NCI-H1105 treated with DMSO at 0.1 percent for 48 hours (cell line): ENCODE results near the gene ATL3.
"Not testable (repeated sequence)": the region's sequence is repeated elsewhere in the genome, so short reads cannot be mapped to it uniquely, and the experiment has no call there.

Source experiments
- DNase-seq: peaks from one replicate; lab custom pipeline; 2025; lab: John Stamatoyannopoulos, UW

Gene ATL3

DNA sequence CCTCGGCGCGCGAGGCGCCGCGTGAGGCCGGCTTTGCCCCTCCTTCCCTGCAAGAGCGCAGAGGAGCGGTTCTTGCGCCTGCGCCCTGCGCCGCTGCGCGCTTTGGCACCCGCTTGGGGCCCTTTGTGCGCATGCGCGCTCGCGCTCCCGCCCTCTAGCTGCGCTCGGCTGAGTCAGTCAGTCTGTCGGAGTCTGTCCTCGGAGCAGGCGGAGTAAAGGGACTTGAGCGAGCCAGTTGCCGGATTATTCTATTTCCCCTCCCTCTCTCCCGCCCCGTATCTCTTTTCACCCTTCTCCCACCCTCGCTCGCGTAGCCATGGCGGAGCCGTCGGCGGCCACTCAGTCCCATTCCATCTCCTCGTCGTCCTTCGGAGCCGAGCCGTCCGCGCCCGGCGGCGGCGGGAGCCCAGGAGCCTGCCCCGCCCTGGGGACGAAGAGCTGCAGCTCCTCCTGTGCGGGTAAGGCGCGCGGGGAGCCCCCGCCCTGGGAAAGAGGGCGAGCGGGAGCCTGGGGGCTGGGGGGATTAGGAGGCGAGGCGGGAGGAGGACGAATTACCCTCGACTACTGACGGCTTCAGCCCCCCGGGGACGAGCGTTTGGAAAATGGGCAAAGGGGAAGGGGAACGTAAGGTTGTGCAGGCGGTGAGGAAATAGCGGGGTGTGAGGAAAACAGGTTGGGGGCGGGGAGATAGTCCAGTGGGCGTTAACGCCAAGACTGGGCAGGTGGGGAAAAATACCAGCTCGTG is 10.3 kb upstream of the ATL3 start, which contains the start of gene RTN3:
Gene RTN3, plus strand, starts transcription at position 180 of the 745 bp plus-strand sequence. Its CDS starts 137 bp downstream, at position 317.
- peak; percentile 97 for DNase-seq

DNA sequence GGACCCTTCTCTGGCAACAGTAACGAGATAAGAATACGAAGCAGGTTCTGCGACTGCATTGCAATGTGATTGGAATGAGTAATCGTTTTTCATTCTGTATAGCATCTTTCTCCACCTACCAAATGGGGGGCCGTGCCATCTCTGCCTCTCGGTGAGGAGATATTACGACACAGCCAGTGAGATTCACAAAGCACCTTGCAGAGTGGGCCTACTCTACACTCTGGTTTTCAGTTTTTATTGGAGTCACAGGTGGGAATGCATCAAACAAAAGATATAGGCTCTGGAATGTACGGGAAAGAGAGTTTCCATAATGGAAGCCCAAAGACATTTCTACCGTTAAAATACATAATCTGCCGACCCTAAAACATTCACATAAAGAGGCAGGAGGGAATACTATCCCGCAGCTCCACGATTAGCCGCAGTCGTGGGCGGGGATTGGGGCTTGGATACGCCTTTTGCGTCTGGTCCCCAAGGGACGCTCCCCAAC is 9.7 kb upstream of the ATL3 start:
- DNase-seq = no peak

DNA sequence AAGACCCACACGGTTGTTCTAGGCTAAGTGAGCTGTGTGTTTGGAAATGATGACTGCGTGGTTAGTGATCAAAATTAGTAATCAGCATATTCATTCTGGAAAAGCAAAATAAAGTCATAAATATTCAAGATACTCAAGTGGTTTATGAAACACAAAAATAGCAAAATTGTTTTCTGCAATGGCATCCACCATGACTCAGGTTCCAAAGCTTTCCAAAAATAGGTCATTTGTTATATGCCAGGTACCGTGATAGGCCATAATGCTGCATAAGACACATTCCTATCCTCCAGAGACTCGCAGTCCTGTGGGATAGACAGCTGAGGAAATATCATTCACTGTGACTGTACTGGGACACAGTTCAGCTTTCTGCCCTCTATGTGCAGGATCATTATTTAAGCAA is 2.4 kb upstream of the ATL3 start:
- DNase-seq = no peak

DNA sequence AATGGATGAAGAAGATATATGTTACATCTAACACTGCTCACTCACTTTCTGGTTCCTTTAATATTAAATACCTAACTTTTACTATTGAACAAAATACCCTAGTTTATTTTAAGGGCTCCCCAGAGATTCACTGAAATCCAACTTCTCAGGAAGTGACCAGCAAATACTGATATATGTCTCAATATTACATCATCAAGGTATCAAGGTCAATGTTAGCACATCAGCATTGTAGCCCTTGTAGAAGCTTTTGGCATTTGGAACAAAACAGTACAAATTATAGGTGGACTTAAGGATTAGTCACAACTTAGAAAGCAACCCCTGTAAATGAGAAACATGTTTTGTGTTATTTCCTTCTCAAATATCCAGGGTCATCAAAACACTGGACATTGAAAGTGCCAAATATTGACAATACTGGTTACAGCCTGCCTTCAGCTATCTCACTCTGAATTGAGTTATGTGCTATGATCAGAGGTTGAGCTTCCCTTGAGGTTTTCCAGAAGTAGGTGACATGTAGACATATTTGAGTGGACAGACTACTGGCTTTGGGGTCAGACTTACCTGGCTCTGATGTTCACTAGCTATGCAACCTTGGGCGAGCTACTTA is 1.9 kb upstream of the ATL3 start:
- no peak for DNase-seq

DNA sequence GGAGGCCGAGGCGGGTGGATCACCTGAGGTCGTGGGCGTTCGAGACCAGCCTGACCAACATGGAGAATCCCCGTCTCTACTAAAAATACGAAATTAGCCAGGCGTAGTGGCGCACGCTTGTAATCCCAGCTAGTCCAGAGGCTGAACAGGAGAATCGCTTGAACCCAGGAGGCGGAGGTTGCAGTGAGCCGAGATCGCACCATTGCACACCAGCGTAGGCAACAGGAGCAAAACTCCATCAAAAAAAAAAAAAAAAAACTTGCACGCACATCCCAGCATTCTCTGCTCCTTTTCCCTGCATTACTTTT is 934 bp upstream of the ATL3 start:
- DNase-seq = no peak

DNA sequence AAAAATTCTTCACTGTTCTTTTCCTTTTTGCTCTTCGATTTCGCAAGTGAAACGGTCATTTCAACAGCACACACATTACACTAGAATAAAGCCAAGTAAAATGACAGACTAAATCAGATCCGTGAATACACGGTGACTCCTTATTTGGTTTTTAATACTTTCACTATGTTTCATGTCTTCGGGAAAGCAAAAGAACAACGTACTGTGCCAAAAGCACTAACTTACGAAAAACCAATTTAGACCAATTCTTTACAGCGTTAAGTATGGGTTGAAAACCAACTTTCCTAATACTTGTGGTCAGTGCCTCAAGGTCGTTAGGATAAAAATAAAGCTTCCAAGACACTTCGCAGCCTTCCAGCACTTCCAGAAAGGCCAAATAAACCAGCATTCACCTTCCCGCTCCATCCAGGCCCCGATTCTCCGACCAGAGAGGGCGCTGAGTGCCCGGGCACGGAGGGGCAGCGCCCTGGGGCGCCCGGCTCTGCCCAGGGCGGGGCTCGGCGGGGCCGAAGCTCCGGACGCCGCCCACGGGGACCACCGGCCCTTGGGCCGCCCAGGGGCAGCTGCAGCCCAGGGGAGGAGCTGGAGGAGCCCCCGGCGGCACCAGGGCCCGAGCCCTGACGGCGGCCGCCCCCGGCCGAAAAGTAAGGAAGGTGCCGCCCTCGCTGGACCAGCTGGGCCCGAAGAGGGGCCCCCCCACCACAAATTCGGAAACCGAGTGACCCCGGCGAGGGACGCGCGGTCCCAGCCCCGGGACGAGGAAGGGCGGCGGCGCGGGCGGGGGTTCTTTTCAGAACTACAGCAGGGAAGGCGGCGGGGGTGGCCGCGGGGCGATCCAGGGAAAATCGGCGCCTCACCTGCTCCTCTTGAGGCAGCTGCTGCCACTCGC is 499 bp downstream of the ATL3 start:
- peak; percentile 21 for DNase-seq

DNA sequence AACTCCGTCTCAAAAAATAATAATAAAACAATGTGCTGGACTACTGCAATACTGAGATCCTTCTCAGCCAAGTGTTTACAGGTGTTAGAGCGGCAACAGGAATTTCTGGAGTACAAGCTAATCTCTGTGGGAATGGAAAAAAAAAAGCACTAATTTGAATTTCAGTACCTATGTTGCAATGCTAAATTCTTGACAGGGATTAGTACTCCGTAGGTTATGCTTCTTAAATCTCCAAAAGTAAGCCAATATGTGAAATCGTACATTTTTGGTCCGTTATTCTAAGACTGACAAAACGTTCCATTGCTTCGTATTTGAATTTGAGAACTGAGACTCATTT is 1.1 kb downstream of the ATL3 start:
- DNase-seq = no peak

DNA sequence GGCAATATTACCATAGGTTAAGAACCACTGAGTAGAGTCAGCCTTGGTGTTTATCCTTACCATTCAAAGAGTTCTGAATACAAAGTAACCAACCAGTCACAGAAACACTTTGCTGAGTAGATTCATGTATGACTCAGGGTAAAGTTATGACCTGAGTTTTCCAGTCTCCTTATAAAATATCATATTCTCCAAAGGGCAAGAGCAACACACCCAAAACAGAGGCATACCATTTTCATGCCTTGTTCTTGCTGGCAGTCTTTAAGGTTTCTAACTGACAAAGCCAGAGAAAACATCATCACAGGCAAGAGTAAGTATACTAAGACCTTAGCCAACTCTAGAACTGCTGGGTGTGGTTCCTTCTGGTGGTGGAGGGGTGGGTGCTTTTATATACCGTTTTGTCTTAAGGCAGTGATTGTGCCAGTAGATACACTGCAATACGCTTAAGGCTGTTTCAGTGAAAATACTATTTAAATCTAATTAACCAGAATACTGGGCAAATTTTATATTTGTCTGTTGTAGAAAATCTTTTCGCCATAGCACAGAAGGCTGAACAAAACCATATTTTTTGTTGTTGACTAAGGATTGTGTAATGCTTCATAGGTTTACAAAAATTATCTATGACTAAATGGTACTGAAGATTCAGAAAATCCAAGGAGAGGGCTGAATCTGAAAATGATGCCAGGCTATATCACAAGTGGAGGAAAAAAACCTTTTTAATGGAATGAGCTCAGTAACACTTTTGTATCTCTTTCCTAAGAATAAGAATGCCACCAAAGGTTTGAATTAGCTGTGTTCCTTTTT is 3.0 kb downstream of the ATL3 start:
- DNase-seq = no peak

DNA sequence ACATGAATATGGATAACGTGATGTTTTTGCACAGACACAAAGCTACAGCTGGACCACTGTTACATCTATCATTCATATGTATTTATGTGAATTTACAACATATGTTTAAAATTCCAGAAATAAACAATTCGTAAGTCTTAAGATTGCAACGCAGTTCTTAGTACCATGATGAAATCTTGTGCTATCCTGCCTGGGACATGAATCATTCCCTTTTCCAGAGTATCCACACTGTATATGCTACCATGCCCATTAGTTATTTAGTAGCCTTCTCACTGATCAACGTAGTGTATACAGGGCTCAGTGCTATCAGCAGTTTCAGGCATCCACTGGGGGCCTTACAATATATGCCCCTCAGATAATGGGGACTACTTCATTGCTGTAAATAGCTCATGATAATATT is 4.3 kb downstream of the ATL3 start:
- no peak for DNase-seq

DNA sequence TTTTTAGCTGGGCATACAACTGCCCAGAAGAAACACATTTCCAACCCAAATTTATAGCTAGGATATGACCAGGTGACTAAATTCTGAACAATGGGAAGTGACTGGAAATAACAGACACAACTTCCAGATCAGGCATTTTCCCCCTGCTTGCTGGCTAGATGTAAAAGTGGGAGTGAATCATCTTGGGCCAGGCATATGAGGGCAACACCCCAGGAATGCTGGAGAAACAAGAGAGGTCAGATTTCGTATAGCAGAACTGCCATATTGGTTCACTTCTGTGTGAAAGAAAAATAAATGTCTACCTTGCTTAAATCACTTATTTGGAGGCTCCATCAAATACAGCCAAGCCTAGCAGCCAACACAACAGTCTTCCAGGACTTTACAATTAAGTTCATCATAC is 7.4 kb downstream of the ATL3 start:
- no peak for DNase-seq

DNA sequence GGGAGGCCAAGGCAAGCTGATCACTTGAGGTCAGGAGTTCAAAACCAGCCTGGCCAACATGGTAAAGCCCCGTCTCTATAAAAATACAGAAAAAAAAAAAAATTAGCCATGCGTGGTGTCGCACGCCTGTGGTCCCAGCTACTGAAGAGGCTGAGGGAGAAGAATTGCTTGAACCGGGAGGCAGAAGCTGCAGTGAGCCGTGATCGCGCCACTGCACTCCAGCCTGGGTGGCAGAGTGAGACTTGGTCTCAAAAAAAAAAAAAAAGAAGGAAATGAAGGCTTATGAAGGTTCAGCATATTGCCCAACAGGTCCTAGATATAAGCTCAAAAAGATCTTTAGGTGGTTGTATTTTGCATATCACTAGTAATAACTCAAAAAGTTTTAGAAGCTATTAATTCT is 10.2 kb downstream of the ATL3 start:
- no peak for DNase-seq

DNA sequence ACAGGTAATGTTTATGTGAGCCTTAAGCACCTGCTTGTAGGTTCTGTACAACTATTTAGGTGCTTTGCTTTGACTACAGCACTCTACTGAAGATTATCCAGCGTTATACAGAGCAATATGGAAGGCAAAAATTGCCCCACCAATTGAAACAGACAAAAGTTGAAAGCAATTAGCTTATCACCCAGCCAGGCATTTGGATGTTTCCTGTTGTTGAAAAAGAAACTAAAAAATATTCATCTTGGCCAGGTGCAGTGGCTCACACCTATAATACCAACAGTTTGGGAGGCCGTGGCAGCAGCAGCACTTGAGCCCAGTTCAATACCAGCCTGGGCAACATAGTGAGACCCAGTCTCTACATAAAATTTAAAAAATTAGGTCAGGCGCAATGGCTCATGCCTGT is 18.5 kb downstream of the ATL3 start:
- DNase-seq = no peak

DNA sequence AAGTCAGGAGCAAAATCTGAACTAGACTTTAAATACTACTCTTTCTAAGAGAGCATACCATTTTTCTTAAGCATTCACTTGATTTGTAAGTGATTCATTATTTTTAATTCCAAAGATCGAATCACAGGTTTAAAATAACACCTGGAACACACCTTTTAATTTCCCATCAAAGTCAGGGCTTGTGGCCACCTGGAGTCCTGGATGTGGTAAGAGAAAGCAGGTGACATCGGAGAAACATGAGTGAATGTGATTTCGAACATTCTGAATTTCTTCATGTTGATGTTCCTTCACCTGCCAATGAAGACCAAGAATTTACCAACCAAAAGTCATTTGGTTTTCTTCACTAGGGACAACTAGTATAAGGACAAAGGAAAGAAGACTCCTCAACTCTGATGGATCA is 28.0 kb downstream of the ATL3 start:
- no peak for DNase-seq

DNA sequence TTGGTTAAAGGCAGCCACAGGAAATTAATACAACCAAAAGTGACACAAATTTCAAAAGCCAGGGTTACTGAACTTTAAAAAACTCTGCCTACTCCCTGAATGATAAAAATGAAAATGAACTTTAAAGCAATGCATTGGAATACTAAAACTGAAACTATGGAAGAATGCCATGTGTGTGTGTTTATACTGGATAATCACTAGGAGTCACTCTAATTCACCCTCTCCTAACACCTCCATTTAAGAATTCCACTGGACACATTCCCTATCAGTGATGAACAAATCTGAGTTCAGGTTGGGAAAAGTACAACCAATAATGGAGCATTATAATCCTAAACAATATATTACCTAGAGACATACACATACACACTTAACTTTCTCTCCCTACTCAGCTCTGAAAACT is 29.4 kb downstream of the ATL3 start:
- DNase-seq = no peak

DNA sequence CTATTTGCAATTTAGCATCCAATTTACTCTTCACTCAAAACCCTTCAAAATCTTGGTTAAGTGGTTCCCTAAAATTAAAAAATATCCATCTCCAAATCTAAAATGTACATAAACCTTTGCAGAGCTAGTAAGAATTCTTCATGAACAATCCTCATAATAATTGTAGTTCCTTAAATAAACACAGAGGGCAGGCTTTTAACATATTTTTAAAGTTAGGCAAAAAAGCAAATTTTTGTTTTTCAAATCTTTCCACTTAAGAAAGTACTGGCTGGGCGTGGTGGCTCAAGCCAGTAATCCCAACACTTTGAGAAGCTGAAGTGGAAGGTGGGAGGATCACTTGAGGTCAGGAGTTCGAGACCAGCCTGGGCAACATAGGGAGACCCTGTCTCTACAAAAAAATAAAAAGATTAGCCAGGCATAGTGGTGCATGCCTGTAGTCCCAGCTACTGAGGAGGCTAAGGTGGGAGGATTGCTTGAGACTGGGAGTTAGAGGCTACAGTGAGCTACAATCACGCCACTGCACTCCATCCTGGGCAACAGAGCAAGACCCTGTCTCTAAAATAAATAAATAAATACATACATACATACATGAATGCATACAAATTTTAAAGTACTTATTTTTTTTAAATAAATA is 31.9 kb downstream of the ATL3 start:
- peak; percentile 37 for DNase-seq

DNA sequence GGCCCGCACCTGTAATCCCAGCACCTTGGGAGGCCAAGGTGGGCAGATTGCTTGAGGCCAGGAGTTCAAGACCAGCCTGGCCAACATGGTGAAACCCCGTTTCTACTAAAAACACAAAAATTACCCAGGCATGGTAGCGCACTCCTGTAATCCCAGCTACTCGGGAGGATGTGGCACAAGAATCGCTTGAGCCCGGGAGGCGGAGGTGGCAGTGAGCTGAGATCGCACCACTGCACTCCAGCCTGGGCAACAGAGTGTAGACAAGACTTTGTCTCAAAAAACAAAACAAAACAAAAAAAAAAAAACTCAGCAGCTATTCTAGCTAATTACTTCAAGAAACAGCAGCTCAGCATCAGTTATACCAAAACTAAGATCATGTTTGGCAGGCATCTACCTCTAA is 32.7 kb downstream of the ATL3 start:
- not testable (repeated sequence) for DNase-seq

DNA sequence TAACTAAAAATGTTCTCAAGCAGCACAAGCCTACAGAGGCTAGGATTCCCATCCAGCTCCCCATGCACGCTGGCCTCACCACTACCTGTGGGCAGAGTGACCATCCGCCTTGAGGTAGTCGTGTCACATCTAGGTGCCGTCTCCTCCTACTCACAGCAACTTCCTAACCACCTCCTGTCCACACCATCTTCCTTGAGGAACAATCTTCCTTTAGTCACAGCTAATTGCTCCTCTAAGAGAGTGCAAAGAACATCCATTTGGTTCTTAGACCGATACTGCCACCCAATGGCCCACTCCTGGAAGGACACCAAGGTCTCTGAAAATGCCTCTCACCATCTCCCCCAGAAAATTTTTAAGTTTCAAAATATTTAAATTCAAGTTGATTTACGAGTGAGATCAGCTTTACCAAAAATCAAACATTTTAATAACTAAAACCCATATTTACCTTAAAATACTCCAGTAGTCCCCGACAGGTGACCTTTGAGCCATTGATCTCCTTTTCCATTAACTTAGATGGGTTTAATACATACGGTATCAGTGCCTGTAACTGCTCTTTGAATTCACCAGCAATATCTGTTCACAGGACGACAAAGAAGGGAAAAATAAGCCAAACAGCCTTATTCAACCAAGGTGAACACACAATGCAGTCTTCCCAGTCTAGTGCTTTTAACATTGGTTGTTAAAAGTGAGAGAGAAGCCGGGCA is 35.3 kb downstream of the ATL3 start:
- DNase-seq = peak; percentile 51

DNA sequence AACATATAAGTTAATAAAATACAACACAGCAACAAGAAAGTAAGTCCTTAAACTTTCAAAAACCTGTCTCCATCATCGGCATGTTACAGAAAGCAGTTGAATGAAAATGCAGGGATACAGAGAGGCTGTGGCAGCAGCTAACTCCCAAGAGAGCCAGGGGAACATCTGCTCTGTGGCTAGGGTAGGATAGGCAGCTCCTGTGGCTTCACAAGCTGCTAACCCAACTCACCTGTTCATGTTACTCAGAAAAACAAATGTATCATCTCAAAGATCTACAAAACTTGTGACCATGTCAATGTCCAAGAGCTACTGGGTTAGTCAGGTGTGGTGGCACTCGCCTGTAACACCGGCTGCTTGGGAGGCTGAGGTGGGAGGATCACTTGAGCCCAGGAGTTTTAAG is 41.8 kb downstream of the ATL3 start:
- DNase-seq = no peak

DNA sequence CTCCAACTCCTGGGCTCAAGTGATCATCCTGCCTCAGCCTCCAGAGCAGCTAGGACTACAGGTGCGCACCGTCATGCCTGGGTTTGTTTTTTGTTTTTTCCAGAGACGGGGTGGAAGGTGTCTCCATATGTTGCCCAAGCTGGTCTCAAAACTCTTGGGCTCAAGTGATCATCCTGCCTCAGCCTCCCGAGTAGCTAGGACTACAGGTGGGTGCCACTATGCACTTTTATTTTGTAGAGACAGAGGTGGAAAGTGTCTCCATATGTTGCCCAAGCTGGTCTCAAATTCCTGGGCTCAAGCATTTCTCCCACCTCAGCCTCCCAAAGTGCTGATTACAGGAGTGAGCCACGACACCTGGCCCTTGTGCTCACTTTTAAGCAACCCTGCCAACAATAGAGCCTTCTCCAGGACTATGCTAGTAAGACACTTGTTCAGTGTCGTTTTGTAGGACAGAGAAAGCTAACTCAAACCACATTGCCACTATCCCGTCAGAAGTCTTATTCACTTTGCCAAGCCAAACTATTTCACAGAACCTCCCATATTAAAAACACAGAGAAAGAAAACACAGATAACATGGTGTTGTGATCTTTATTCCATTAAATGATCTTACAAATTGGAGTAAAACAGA is 47.5 kb downstream of the ATL3 start:
- no peak for DNase-seq

DNA sequence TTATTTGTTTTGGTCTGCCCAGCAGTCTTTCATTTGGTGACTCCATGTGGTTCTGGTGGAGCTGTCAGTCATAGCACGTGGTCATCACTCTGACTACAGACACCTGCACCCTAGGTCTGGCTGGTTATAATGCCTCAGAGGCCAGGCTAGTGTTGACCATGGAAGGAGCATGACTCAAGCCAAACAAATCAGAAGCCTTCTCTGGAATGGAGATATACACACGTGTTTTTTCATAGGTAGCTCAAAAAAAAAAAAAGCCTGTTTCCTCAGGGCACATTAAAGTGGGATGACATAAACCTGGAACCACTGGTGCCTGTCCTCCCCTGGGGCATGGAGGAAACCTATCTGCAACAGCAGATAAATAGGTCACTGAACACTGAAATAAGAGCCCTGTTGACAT is 48.9 kb downstream of the ATL3 start:
- DNase-seq = no peak

DNA sequence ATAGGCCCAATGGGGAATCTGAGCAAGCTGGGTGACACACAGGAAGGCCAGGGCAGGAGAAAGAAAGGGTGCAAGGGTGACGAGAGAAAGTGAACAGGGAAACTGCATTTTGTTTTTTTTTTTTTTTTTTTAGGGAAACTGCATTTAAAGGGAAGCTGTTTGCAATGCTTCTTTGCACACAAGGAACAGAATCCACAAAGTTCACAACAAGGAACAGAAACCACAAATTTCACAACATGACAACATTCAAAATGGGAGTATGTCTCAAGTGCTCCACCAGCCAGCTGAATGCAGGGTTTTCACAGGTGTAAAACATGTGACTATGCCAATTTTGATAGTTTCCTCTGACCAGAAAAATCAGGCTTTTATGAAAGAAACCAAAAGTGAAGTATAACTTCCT is 50.1 kb downstream of the ATL3 start:
- DNase-seq = no peak
